ENCODE results near the gene CHTOP.
A peak's percentile ranks its signal among the peaks of the same experiment; 100 is the strongest.

The CHTOP gene

DNA sequence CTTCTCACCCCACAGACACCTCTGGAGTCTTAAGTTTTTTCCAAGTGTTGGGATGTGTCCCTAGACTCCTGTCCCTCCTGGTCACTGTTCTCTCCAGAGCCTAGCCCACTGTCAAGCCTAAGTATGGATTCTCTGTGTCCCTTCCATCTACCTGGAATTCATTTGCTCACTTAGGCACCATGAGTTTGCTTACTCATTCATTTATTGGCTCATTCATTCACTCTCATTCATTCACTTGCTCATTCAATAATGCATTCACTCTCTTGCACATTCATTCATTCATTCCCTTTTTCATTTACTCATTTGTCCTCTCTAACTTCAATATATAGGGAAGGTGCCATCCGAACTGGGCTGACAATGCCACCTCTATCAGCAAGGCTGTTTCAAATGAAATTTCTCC, 22.5 kb upstream of the CHTOP start:
- no peak for TF ChIP-seq EP300 (IDR thresholded peaks at IDR 0.05; ENCODE audit: borderline replicate concordance)
- TF ChIP-seq CEBPB (IDR thresholded peaks at IDR 0.05), result no peak
- no peak for TF ChIP-seq RAD21 (IDR thresholded peaks at IDR 0.05; ENCODE audit: low read depth)

GRCh38 chr1:153612111-153612754, 21.6 kb upstream of the CHTOP start:
- TF ChIP-seq, protein P1, sequence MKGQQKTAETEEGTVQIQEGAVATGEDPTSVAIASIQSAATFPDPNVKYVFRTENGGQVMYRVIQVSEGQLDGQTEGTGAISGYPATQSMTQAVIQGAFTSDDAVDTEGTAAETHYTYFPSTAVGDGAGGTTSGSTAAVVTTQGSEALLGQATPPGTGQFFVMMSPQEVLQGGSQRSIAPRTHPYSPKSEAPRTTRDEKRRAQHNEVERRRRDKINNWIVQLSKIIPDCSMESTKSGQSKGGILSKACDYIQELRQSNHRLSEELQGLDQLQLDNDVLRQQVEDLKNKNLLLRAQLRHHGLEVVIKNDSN (IDR thresholded peaks at IDR 0.05), result no peak
- TF ChIP-seq, protein P2, sequence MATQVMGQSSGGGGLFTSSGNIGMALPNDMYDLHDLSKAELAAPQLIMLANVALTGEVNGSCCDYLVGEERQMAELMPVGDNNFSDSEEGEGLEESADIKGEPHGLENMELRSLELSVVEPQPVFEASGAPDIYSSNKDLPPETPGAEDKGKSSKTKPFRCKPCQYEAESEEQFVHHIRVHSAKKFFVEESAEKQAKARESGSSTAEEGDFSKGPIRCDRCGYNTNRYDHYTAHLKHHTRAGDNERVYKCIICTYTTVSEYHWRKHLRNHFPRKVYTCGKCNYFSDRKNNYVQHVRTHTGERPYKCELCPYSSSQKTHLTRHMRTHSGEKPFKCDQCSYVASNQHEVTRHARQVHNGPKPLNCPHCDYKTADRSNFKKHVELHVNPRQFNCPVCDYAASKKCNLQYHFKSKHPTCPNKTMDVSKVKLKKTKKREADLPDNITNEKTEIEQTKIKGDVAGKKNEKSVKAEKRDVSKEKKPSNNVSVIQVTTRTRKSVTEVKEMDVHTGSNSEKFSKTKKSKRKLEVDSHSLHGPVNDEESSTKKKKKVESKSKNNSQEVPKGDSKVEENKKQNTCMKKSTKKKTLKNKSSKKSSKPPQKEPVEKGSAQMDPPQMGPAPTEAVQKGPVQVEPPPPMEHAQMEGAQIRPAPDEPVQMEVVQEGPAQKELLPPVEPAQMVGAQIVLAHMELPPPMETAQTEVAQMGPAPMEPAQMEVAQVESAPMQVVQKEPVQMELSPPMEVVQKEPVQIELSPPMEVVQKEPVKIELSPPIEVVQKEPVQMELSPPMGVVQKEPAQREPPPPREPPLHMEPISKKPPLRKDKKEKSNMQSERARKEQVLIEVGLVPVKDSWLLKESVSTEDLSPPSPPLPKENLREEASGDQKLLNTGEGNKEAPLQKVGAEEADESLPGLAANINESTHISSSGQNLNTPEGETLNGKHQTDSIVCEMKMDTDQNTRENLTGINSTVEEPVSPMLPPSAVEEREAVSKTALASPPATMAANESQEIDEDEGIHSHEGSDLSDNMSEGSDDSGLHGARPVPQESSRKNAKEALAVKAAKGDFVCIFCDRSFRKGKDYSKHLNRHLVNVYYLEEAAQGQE (IDR thresholded peaks at IDR 0.05; ENCODE audit: low read depth), result no peak
- TF ChIP-seq EP300 (IDR thresholded peaks at IDR 0.05; ENCODE audit: borderline replicate concordance) (no peak), CREB1 (IDR thresholded peaks at IDR 0.05; ENCODE audit: low read depth) (no peak), CEBPB (IDR thresholded peaks at IDR 0.05) (no peak), RAD21 (IDR thresholded peaks at IDR 0.05; ENCODE audit: low read depth) (no peak), YY1 (IDR thresholded peaks at IDR 0.05; ENCODE audit: low read depth) (no peak), ZBTB7A (IDR thresholded peaks at IDR 0.05; ENCODE audit: low read depth) (no peak), TAF1 (IDR thresholded peaks at IDR 0.05; ENCODE audit: low read depth) (no peak), TEAD4 (IDR thresholded peaks at IDR 0.05) (no peak)

DNA sequence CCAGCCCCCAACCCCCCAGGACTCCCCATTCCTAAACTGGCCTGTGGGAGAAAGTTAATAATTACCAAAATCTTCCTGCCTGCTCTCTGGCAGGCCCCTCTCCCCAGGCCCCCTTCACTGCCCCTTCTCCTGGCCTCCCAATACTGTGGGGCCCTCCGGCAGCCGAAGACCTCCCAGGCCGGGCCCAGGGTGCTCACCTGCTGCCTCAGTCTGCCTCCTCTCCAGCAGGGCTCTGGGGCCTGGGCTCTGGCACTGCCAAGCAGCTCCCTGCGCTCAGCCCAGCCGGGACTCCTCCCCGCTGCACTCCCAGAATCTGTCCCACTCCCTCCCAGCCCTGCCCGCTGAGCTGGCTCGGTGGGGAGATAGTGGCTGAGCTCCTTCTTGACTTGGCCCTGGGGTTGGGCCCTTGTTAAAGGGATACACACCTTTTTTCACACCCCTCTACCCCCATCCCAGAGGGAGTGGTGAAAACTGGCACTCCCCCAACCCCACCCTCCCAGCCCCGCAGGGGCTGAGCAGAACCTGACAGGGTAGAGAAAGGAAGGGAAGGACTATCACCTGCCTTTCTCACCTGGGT, 21.0 kb upstream of the CHTOP start, which contains the start of gene S100A16:
Gene S100A16, minus strand, starts transcription at position 383 of the 577 bp plus-strand sequence. CDS start 4,986 bp downstream, outside the sequence.
- TF ChIP-seq, protein P1 (IDR thresholded peaks at IDR 0.05), result no peak
- TF ChIP-seq, protein P2 (IDR thresholded peaks at IDR 0.05; ENCODE audit: low read depth), result no peak
- TF ChIP-seq TAF1 (IDR thresholded peaks at IDR 0.05; ENCODE audit: low read depth) (peak; percentile 58; the same call in 1 of the 2 replicates), ZBTB7A (IDR thresholded peaks at IDR 0.05; ENCODE audit: low read depth) (no peak), TCF12 (IDR thresholded peaks at IDR 0.05; ENCODE audit: low read depth) (no peak), NFIC (IDR thresholded peaks at IDR 0.05) (peak; percentile 30; the same call in 1 of the 2 replicates), EGR1 (IDR thresholded peaks at IDR 0.05) (no peak), TEAD4 (IDR thresholded peaks at IDR 0.05) (no peak), FOXM1 (IDR thresholded peaks at IDR 0.05; ENCODE audit: borderline replicate concordance, low read depth) (no peak), YY1 (IDR thresholded peaks at IDR 0.05; ENCODE audit: low read depth) (no peak)
- TF ChIP-seq, protein P3, sequence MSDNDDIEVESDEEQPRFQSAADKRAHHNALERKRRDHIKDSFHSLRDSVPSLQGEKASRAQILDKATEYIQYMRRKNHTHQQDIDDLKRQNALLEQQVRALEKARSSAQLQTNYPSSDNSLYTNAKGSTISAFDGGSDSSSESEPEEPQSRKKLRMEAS (IDR thresholded peaks at IDR 0.05), result 0 out of 2 replicates have a peak, but pooled peaks have one; percentile 46

- no peak for TF ChIP-seq EP300 (IDR thresholded peaks at IDR 0.05; ENCODE audit: borderline replicate concordance)
- TF ChIP-seq RAD21 (IDR thresholded peaks at IDR 0.05; ENCODE audit: low read depth), result no peak
- no peak for TF ChIP-seq YY1 (IDR thresholded peaks at IDR 0.05; ENCODE audit: low read depth)
- TF ChIP-seq FOXM1 (IDR thresholded peaks at IDR 0.05; ENCODE audit: borderline replicate concordance, low read depth), result no peak
- TF ChIP-seq ZBTB7A (IDR thresholded peaks at IDR 0.05; ENCODE audit: low read depth), result no peak
- no peak for TF ChIP-seq TAF1 (IDR thresholded peaks at IDR 0.05; ENCODE audit: low read depth)
- TF ChIP-seq EGR1 (IDR thresholded peaks at IDR 0.05), result no peak
- TF ChIP-seq CEBPB (IDR thresholded peaks at IDR 0.05), result no peak
These were observed 20.5 kb upstream of the CHTOP start for GRCh38 chr1:153613406-153613805.

- TF ChIP-seq TAF1 (IDR thresholded peaks at IDR 0.05; ENCODE audit: low read depth) (no peak), EGR1 (IDR thresholded peaks at IDR 0.05) (no peak), TCF12 (IDR thresholded peaks at IDR 0.05; ENCODE audit: low read depth) (no peak), TEAD4 (IDR thresholded peaks at IDR 0.05) (no peak), NFIC (IDR thresholded peaks at IDR 0.05) (no peak), CEBPB (IDR thresholded peaks at IDR 0.05) (no peak)
- TF ChIP-seq, protein P3 (IDR thresholded peaks at IDR 0.05), result no peak
- TF ChIP-seq, protein P1 (IDR thresholded peaks at IDR 0.05), result no peak
These were observed 19.5 kb upstream of the CHTOP start for GRCh38 chr1:153614189-153614900.

Data from Ishikawa (cell line).